Lung (tissue), 16 donors: ENCODE results near the gene PROX2. TPM values are rescaled to one million over a fixed set of nuclear protein-coding genes. Genes with fewer than 3 reads are reported as not detected.

Experiments
- ATAC-seq: fragments of 200-7000 bp; cut with Tn5 transposase; one replicate; pipeline ENCODE4 v1.9.1; 2020; ENCODE audit warnings: moderate number of reproducible peaks; ENCODE audit not compliant: insufficient read depth, low FRiP score
- DNase-seq, 3 donors: peaks; one replicate each; pipeline ENCODE4 v3.0.0-alpha.2; 2013 to 2017
- H3K27ac ChIP-seq, 2 donors: one replicate each; pipeline ENCODE4 v1.5.1; 2013; ENCODE audit warnings: mild to moderate bottlenecking in 2 of 2, moderate library complexity in 2 of 2, control low read depth in 1 of 2, inconsistent platforms in 1 of 2, low read depth in 1 of 2, low read length in 1 of 2
- H3K27me3 ChIP-seq, 3 donors: one replicate each; pipeline ENCODE4 v1.5.1; 2013; ENCODE audit warnings: low read length in 2 of 3; ENCODE audit not compliant: control insufficient read depth in 3 of 3, insufficient read depth in 3 of 3
- H3K36me3 ChIP-seq, 4 donors: one replicate each; pipeline ENCODE4 v1.5.1; 2013; ENCODE audit warnings: low read length in 4 of 4, mild to moderate bottlenecking in 1 of 4, moderate library complexity in 1 of 4; ENCODE audit not compliant: control insufficient read depth in 4 of 4, insufficient read depth in 4 of 4
- H3K4me1 ChIP-seq, 5 donors: one replicate each; pipeline ENCODE4 v1.5.1; 2013; ENCODE audit warnings: low read length in 5 of 5, mild to moderate bottlenecking in 2 of 5, moderate library complexity in 1 of 5; ENCODE audit not compliant: control insufficient read depth in 5 of 5, insufficient read depth in 5 of 5
- H3K4me3 ChIP-seq: one replicate; pipeline ENCODE4 v1.5.1; 2013; ENCODE audit warnings: mild to moderate bottlenecking, control low read depth, moderate library complexity
- H3K9ac ChIP-seq, 2 donors: one replicate each; pipeline ENCODE4 v1.5.1; 2013; ENCODE audit warnings: low read length in 2 of 2, control low read depth in 1 of 2; ENCODE audit not compliant: insufficient read depth in 1 of 2
- H3K9me3 ChIP-seq, 4 donors: one replicate each; pipeline ENCODE4 v1.5.1; 2013; ENCODE audit warnings: low read length in 3 of 4, mild to moderate bottlenecking in 1 of 4, moderate library complexity in 1 of 4; ENCODE audit not compliant: control insufficient read depth in 4 of 4, insufficient read depth in 3 of 4
- WGBS, 2 donors: extraction: QIAGEN DNeasy Blood & Tissue Kit; methylation state at CpG; one replicate each; pipeline ENCODE4 v1.1.7; 2013; 5-methylcytosine and 5-hydroxymethylcytosine counted together
- long read RNA-seq, 5 donors: transcript quantifications; one replicate each; lab custom pipeline, GENCODE V29; 2026
- polyA plus RNA-seq, 2 donors: library from polyadenylated mRNA; stranded (reverse); fragments of 200-250 nt; gene quantifications; one replicate each; pipeline ENCODE4 v1.2.1, GENCODE V29; 2013
- total RNA-seq, 2 donors: library from RNA; depleted of rRNA in 1 of 2; stranded (reverse); fragments of >200 nt in 1 of 2; gene quantifications; one replicate each; pipeline ENCODE4 v1.2.1, GENCODE V29; 2014 to 2021
- TF ChIP-seq, protein P1 (sequence below): IDR thresholded peaks from 2 replicates; pipeline ENCODE4 v1.5.1; 2012; ENCODE audit warnings: mild to moderate bottlenecking; ENCODE audit errors: control extremely low read depth, extremely low read depth
- donor health status: control.
- donor health status: control.
- donor health status: Bipolar disorder and iron deficiency.
- donor health status: healthy.
- donor health status: DM: yes; HTN: yes; CAD: no.

The PROX2 gene, protein sequence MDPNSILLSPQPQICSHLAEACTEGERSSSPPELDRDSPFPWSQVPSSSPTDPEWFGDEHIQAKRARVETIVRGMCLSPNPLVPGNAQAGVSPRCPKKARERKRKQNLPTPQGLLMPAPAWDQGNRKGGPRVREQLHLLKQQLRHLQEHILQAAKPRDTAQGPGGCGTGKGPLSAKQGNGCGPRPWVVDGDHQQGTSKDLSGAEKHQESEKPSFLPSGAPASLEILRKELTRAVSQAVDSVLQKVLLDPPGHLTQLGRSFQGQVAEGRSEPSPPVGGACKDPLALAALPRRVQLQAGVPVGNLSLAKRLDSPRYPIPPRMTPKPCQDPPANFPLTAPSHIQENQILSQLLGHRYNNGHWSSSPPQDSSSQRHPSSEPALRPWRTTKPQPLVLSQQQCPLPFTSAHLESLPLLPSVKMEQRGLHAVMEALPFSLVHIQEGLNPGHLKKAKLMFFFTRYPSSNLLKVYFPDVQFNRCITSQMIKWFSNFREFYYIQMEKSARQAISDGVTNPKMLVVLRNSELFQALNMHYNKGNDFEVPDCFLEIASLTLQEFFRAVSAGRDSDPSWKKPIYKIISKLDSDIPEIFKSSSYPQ
- under 1 TPM in 1 of 2 donors, not detected in 1; 0.09 TPM for total RNA-seq
- polyA plus RNA-seq: under 1 TPM in 1 of 2 donors, not detected in 1; 0.01 TPM
- long read RNA-seq, donor 1: 0 reads
- long read RNA-seq, donor 2: 0 reads
- long read RNA-seq, donor 3: 0 reads
- long read RNA-seq, donor 4: 0 reads
- long read RNA-seq, donor 5: 0 reads

DNA sequence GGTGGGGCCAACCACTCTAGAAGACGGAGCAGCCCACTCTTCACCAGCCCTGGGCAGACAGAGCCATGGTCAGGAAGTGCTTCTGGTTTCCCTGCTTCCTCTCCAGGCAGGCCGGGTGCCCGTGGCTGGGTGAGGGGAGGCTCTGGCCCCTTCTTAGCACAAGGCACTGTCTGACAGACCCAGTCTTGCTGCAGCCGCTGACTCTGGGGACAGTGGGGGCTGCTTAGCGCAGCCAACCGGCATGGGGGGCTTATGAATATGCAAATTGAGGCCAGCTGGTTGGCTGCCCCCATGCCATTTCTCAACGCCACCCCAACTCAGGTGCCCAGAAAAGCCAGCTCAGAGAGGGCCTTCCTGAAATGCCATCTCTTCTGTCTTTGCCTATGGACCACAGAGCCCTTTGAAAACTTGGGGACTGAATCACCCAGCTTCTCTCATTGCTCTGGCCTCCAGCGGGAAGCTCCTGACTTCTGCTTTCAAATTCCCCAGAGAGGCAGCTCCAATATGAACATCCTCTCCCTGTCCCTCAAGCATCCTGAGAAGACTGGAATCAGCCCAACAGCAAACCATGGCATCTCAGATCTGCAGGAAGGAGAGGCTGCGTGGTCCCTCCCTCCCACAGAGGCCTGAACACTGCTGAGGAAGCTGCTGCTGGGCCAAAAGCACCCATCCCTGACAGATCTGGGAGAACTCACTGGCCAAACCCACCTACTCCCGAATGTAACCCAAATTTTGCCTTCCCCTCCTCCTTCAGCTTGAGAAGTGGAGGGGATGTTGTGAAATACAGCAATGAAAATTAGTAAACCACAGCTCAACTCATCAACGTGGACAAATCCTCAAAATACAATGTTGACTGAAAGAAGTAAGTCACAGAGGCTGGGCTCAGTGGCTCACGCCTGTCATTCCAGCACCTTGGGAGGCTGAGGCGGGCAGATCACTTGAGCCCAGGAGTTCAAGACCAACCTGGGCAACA is at the start of gene PROX2:
Gene PROX2 (minus strand): TSS at position 205 of the 973 bp plus-strand sequence. CDS start 12,311 bp downstream, outside the sequence.
- peaks cover 0 to 5% (median 0%) of the 10 kb centered on the region in 5 donors for H3K4me1 ChIP-seq
- TF ChIP-seq, protein P1, sequence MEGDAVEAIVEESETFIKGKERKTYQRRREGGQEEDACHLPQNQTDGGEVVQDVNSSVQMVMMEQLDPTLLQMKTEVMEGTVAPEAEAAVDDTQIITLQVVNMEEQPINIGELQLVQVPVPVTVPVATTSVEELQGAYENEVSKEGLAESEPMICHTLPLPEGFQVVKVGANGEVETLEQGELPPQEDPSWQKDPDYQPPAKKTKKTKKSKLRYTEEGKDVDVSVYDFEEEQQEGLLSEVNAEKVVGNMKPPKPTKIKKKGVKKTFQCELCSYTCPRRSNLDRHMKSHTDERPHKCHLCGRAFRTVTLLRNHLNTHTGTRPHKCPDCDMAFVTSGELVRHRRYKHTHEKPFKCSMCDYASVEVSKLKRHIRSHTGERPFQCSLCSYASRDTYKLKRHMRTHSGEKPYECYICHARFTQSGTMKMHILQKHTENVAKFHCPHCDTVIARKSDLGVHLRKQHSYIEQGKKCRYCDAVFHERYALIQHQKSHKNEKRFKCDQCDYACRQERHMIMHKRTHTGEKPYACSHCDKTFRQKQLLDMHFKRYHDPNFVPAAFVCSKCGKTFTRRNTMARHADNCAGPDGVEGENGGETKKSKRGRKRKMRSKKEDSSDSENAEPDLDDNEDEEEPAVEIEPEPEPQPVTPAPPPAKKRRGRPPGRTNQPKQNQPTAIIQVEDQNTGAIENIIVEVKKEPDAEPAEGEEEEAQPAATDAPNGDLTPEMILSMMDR: no peak
- no peaks in the 10 kb centered on the region for H3K27me3 ChIP-seq
- 26 to 42% methylated on average over 13 of the region's 13 CpGs for WGBS, 2 donors
- no peaks in the 10 kb centered on the region for H3K36me3 ChIP-seq
- no peak within 1 kb of the TSS for H3K9ac ChIP-seq
- no peak within 1 kb of the TSS for H3K27ac ChIP-seq
- H3K4me3 ChIP-seq: no peak within 1 kb of the TSS
- ATAC-seq (no peak), DNase-seq (no peak)
- H3K9me3 ChIP-seq: no peaks in the 10 kb centered on the region

DNA sequence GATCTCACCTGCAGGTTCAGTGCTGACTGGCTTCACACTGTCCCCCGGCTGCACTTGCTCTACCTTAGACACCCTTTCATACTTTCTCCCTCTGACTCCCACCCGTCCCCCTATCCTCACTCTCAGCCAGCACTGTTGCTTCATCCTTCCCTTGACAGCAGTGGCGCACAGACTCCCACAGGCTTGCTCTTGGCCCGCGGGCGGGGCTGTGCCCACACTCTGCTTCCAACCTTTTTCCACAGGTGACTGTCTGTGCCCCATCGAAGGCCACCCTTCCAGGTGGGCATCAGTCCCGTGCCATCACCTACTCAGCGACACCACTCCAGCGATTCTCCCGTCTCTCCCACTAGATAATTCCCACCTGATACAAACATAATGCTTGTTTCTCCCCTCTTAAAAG is 48.1 kb upstream of the PROX2 start:
- TF ChIP-seq, protein P1: no peak
- no peaks in the 10 kb centered on the region for H3K36me3 ChIP-seq
- H3K4me3 ChIP-seq: no peak overlapping the region
- ATAC-seq: no peak
- no peak overlapping the region for H3K27ac ChIP-seq
- DNase-seq: no peak
- H3K4me1 ChIP-seq: peaks cover 0 to 4% (median 0%) of the 10 kb centered on the region in 5 donors
- H3K27me3 ChIP-seq: peaks cover 0 to 8% (median 5%) of the 10 kb centered on the region in 3 donors
- no peak overlapping the region for H3K9ac ChIP-seq
- H3K9me3 ChIP-seq: no peaks in the 10 kb centered on the region
- WGBS, 2 donors: 89 to 91% methylated on average over 11 of the region's 11 CpGs

DNA sequence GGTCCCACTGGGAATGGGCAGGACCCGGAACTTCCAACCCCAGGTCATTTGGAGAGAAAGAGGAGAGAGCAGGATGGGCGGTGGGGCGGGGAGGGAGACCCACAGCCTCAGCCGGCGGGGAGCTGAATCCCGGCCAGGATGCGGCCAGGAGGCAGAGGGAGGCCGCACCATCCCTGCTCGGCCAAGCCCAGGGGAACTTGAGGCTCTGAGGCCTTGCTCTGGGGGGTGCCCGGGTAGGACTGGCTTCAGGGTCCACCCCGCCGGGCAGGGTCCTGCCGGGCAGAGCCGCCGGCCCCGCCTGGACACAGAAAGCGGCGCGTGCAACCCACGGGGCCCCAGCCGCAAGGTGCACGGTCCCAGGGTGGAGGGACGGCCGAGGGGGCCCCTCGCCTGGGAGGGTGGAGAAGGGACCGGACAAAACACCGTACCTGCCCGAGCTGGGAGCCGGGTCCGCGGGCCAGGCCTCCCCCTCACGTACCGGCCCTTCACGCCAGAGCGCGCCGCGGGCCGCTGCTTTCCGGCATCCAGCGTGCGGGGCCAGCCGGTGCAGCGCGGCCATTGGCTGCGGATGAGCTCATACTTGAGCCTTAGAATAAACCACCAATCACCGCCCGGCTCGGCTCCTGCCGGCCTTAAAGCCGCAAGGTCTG is 46.9 kb upstream of the PROX2 start, which contains the start of gene RPS6KL1:
Gene RPS6KL1 (minus strand): TSS at position 509 of the 650 bp plus-strand sequence. CDS start 1,719 bp downstream, outside the sequence.
- Histone ChIP-seq H3K4me3 (peak within 1 kb of the TSS; percentile 64), H3K36me3 (no peaks in the 10 kb centered on the region), H3K27me3 (peaks cover 0 to 8% (median 5%) of the 10 kb centered on the region in 3 donors), H3K27ac (peak within 1 kb of the TSS in 1 of 2 donors; percentile 26), H3K9me3 (no peaks in the 10 kb centered on the region), H3K4me1 (peaks cover 0 to 5% (median 0%) of the 10 kb centered on the region in 5 donors), H3K9ac (no peak within 1 kb of the TSS)
- ATAC-seq: peak; percentile 92
- 8 to 10% methylated on average over 48 to 51 of the region's 51 CpGs for WGBS, 2 donors
- TF ChIP-seq, protein P1: no peak
- DNase-seq: peak; percentile 75 to 78 (median 77)
